Measurements from ENCODE around the gene UTS2.

The UTS2 gene

GRCh38 chr1:7878027-7878426, 25.2 kb upstream of the UTS2 start:
- no peak for DNase-seq (ENCODE audit: low read depth)
- no peak overlapping the region for H3K4me3 ChIP-seq (ENCODE audit: low read depth, low read length)
- TF ChIP-seq CTCF (conservative IDR thresholded peaks at IDR 0.05; ENCODE audit: low read depth, low read length) = no peak

GRCh38 chr1:7873801-7874795, 21.2 kb upstream of the UTS2 start:
- H3K4me3 ChIP-seq (ENCODE audit: low read depth, low read length) = no peak overlapping the region
- TF ChIP-seq CTCF (conservative IDR thresholded peaks at IDR 0.05; ENCODE audit: low read depth, low read length) = no peak
- DNase-seq (ENCODE audit: low read depth) = no peak

GRCh38 chr1:7871136-7871535, 18.3 kb upstream of the UTS2 start:
- no peak for DNase-seq (ENCODE audit: low read depth)
- no peak for TF ChIP-seq CTCF (conservative IDR thresholded peaks at IDR 0.05; ENCODE audit: low read depth, low read length)
- H3K4me3 ChIP-seq (ENCODE audit: low read depth, low read length) = no peak overlapping the region

- no peak for TF ChIP-seq CTCF (conservative IDR thresholded peaks at IDR 0.05; ENCODE audit: low read depth, low read length)
Observed at GRCh38 chr1:7869136-7869920, 16.5 kb upstream of the UTS2 start.

GRCh38 chr1:7868070-7868780, 15.4 kb upstream of the UTS2 start:
- no peak overlapping the region for H3K4me3 ChIP-seq (ENCODE audit: low read depth, low read length)
- no peak for DNase-seq (ENCODE audit: low read depth)
- no peak for TF ChIP-seq CTCF (conservative IDR thresholded peaks at IDR 0.05; ENCODE audit: low read depth, low read length)

More at GRCh38 chr1:7869136-7869920, 16.5 kb upstream of the UTS2 start:
- no peak for DNase-seq (ENCODE audit: low read depth)
- no peak overlapping the region for H3K4me3 ChIP-seq (ENCODE audit: low read depth, low read length)

- DNase-seq (ENCODE audit: low read depth) = no peak
- no peak for TF ChIP-seq CTCF (conservative IDR thresholded peaks at IDR 0.05; ENCODE audit: low read depth, low read length)
- H3K4me3 ChIP-seq (ENCODE audit: low read depth, low read length) = no peak overlapping the region
Observed at GRCh38 chr1:7865978-7866377, 13.1 kb upstream of the UTS2 start.

All from choroid plexus epithelial cell (primary cell).